Coronary artery (tissue), 2 donors: ENCODE results near the gene MTHFD2L.
A peak's percentile ranks its signal among the peaks of the same experiment; 100 is the strongest.

Experiments used
- DNase-seq: peaks from one replicate; pipeline ENCODE4 v3.0.0-alpha.2; 2017; ENCODE audit warnings: low spot score
- H3K27ac ChIP-seq, 2 donors: fragments of 200-600 bp; sonication (generic); one replicate each; pipeline ENCODE4 v1.5.1; 2016 to 2019
- H3K4me3 ChIP-seq: fragments of 200-600 bp; sonication (generic); 2 replicates; pipeline ENCODE4 v1.5.1; 2016; ENCODE audit warnings: mild to moderate bottlenecking, moderate library complexity
- CTCF ChIP-seq: fragments of 200-600 bp; sonication (generic); IDR thresholded peaks from one replicate; pipeline ENCODE4 v1.5.1; 2019; ENCODE audit warnings: antibody characterized with exemption

MTHFD2L gene

DNA sequence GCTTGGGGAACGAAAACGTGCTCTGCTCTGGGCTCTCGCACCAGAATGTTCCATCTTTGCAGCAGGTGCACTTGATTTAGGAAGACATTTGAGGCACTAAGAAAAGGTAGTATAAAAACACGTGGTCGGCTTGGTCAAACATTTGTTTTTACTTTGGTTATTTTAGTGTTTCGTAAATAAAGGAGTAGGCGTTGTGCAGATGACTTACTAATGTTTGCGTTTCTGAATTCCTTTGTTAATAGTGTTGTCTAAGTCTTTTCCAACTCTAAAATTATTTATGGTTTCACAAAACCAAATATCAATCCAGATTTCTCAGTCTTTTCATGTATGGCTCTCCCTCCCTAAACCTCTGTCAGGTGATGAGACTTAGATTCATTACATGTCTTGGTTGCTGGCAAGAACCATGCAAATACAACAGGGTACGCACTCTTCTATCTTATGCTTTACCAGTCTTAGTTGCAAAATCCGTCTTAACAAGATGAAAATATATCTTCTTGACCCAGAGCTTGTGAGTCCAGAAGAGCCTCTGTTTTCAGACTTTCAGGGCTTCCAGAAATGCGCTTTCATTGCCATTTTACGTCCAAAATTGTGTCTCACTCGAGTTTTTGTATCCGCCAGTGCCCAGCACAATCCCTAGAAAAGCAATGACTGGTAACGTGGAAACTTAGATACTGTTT, 686 bp downstream of the MTHFD2L start:
- H3K4me3 ChIP-seq, result peak overlapping the region; percentile 84
- no peak for TF ChIP-seq CTCF
- DNase-seq, result no peak
- H3K27ac ChIP-seq, result peak overlapping the region; percentile 81 to 92

DNA sequence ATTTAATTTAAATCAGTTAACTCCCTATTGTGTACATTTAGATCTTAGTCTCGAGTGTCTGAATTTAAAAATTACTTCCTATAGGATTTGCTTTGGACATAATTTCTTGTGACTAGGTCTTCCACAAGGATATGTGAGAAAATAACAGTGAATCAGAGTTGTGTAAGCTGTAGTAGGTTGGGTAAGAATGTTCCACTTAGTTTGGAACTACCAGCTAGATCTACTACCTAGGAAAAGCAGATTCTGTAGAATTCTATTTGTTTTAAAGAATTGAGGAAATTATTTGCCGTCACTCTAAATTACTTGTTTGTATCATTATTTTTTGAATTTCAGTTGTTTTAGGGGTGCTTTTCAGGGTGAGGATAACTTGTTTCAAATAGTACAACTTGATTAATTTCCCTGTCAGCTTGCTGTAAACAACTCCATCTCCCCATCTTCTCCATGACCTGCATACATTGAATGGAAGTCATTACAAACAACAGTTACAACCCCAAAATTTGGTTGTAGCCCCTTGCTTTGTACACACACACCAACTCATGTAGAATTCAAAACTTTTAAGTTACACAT, 1.3 kb downstream of the MTHFD2L start:
- no peak for TF ChIP-seq CTCF
- Histone ChIP-seq H3K27ac (peak overlapping the region; percentile 81 to 92), H3K4me3 (peak overlapping the region; percentile 84)
- no peak for DNase-seq

DNA sequence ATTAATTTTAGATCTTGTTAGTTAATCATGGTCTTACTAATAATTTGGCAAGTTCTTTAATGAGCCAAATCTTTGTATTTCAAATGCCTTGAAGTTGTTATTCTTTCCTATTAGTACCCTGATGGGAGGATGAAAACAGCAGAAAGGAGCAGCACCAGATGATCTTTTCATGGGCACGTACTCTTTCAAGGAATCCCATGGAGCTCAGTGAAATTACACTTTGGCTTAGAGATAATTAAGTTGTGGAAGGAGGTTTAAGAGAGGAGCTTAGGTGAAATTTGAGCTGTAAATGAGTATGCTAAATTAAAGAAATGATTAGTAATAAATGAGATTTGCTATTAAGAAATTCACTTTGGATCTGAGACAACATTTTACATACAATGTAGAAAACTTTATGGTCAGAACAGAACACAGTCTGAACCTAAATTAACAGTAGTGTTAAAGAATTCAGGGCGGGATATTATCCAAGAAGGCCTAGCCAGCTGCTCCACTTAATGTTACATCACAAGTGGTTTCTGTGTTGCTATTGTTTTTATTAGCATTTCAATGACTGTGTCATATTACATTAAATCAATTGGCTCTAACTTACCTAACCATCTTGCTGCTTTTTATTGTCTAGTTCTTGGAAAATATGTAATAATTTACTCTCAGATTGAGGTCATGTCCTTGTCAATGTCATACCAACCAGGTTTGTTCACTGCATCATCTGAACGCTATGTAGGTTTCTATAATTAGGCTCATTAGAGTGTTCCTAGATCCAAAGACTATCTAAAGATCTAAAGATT, 3.9 kb downstream of the MTHFD2L start:
- H3K27ac ChIP-seq, result no peak overlapping the region
- no peak overlapping the region for H3K4me3 ChIP-seq

DNA sequence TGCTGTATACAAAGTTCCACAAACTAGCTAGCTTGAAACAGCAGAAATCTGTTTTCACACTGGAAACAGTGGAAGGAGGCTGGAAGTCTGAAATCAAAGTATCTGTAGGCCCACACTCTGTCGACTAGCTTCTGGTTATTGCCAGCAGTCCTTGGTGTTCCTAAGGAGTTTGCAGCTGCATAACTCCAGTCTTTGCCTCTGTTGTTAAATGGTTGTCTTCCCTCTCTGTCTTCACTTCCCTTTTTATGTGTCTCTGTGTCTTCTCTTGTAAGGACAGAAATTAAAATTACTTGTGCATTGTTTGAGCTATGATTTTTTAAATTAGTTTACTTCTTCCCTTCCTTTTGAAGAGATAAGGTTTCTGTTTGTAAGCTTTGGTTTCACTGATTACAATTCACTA, 8.2 kb downstream of the MTHFD2L start:
- TF ChIP-seq CTCF, result no peak
- Histone ChIP-seq H3K4me3 (no peak overlapping the region), H3K27ac (no peak overlapping the region)
- no peak for DNase-seq

More for the DNA sequence above, 3.9 kb downstream of the MTHFD2L start:
- TF ChIP-seq CTCF, result no peak
- DNase-seq, result no peak

DNA sequence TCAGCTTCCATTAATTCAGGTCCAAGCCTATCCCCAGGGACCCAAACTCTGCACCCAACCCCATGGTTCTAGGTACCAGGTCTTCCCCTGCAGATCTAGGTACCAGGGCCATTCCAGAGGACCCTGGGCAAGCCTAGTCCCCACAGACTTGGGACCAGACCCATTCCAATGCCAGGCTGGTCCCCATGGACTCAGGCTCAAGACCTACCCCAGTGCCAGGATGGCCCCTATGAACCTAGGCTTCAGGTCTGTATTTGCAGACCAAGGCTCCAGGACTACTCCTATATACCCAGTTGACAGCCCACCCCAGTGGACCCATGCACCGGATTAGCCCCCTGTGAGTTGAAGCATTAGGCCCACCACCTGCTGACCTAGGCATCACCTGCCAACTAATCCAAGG, 8.9 kb downstream of the MTHFD2L start:
- Histone ChIP-seq H3K27ac (no peak overlapping the region), H3K4me3 (no peak overlapping the region)
- DNase-seq, result no peak
- no peak for TF ChIP-seq CTCF

- Histone ChIP-seq H3K4me3 (no peak overlapping the region), H3K27ac (no peak overlapping the region)
- no peak for DNase-seq
- TF ChIP-seq CTCF, result no peak
Measured at GRCh38 chr4:74167585-74167984, 9.7 kb downstream of the MTHFD2L start.
